Endothelial cell of umbilical vein (primary cell): Measurements from ENCODE around the gene AP4B1. TPM values are rescaled to one million over a fixed set of nuclear protein-coding genes. Genes with fewer than 3 reads are reported as not detected.

ENCODE experiments used
- BruUV-seq: library from RNA; stranded (reverse); fragments of 400-500 nt; replicated peaks from 2 replicates; lab custom pipeline; 2021; lab: Mats Ljungman, UMichigan
- CTCF ChIA-PET: fragments of 300-600, 350-600 bp; sonication (Branson Sonifier 250); formaldehyde crosslinking; loops from one replicate; lab custom pipeline; 2021; ENCODE audit warnings: antibody characterized with exemption, inconsistent platforms; lab: Charles Lee
- POLR2A ChIA-PET: fragments of 300-600, 350-600 bp; sonication (Branson Sonifier 250); formaldehyde crosslinking; loops from one replicate; lab custom pipeline; 2021; ENCODE audit warnings: antibody characterized with exemption, inconsistent platforms; lab: Charles Lee
- DNase-seq: peaks from one replicate; pipeline ENCODE4 v3.0.0-alpha.2; 2011; ENCODE audit warnings: low read depth, low spot score
- FAIRE-seq: peaks from 2 replicates; lab custom pipeline; 2011; peaks lifted over from hg19 to GRCh38; lab: Jason Lieb, UNC
- H2AFZ ChIP-seq: 2 replicates; pipeline ENCODE4 v1.6.0; 2012; ENCODE audit warnings: low read depth, low read length, control low read depth, inconsistent platforms
- H3K27ac ChIP-seq: 2 replicates; pipeline ENCODE4 v1.5.1; 2011; ENCODE audit warnings: low read depth, mild to moderate bottlenecking, control low read depth, low read length, moderate library complexity; ENCODE audit not compliant: insufficient read depth
- H3K27me3 ChIP-seq, 2 experiments: 2 replicates each; pipeline versions ENCODE4 v1.6.0 to v1.6.1; 2011; ENCODE audit warnings: low read length in 2 of 2, mixed read lengths in 1 of 2; ENCODE audit not compliant: control insufficient read depth in 2 of 2, insufficient read depth in 2 of 2
- H3K36me3 ChIP-seq, 2 experiments: 2 replicates in 1 of 2; 3 replicates in 1 of 2; pipeline ENCODE4 v1.5.1; 2011; ENCODE audit warnings: low read length in 2 of 2, mild to moderate bottlenecking in 1 of 2, moderate library complexity in 1 of 2; ENCODE audit not compliant: control insufficient read depth in 2 of 2, insufficient read depth in 2 of 2; ENCODE audit errors: extremely low read depth in 1 of 2
- H3K4me1 ChIP-seq: 3 replicates; pipeline ENCODE4 v1.5.1; 2011; ENCODE audit warnings: mild to moderate bottlenecking, low read length; ENCODE audit not compliant: control insufficient read depth, insufficient read depth; ENCODE audit errors: extremely low read depth
- H3K4me2 ChIP-seq: 2 replicates; pipeline ENCODE4 v1.6.1; 2011; ENCODE audit warnings: low read length, control low read depth, mixed read lengths; ENCODE audit not compliant: insufficient read depth
- H3K4me3 ChIP-seq, 3 experiments: fragments of 200-600 bp in 1 of 3; sonication (generic), shearing (Covaris generic) in 1 of 3; replicated peaks in 1 of 3; 2 replicates each; pipeline ENCODE4 v1.5.1; 2011 to 2016; ENCODE audit warnings: control low read depth in 3 of 3, low read length in 3 of 3, mild to moderate bottlenecking in 2 of 3, inconsistent platforms in 1 of 3, low read depth in 1 of 3, moderate library complexity in 1 of 3; ENCODE audit not compliant: insufficient read depth in 1 of 3
- H3K79me2 ChIP-seq: 2 replicates; pipeline ENCODE4 v1.6.0; 2012; ENCODE audit warnings: low read length, inconsistent platforms; ENCODE audit not compliant: control insufficient read depth, insufficient read depth
- H3K9ac ChIP-seq: replicated peaks from 2 replicates; pipeline ENCODE3; 2011; ENCODE audit warnings: low read length, control low read depth; ENCODE audit not compliant: insufficient read depth; ENCODE audit errors: extremely low read depth
- H3K9me1 ChIP-seq: replicated peaks from 3 replicates; pipeline ENCODE4 v1.6.0; 2011; ENCODE audit warnings: mild to moderate bottlenecking, low read length; ENCODE audit not compliant: control insufficient read depth, insufficient read depth; ENCODE audit errors: extremely low read depth
- H3K9me3 ChIP-seq: replicated peaks from 2 replicates; pipeline ENCODE4 v1.5.1; 2012; ENCODE audit warnings: low read length, inconsistent platforms; ENCODE audit not compliant: control insufficient read depth, insufficient read depth
- H4K20me1 ChIP-seq: replicated peaks from 2 replicates; pipeline ENCODE3; 2011; ENCODE audit warnings: mild to moderate bottlenecking, low read length; ENCODE audit not compliant: control insufficient read depth, insufficient read depth; ENCODE audit errors: extremely low read depth
- CTCF ChIP-seq, 2 donors: IDR thresholded peaks; 1 replicate in 1 of 2; 2 replicates in 1 of 2; pipeline ENCODE4 v1.5.1; 2011; ENCODE audit warnings: low read length in 2 of 2, mild to moderate bottlenecking in 2 of 2, moderate library complexity in 2 of 2, control low read depth in 1 of 2, inconsistent platforms in 1 of 2, low read depth in 1 of 2; ENCODE audit not compliant: insufficient read depth in 1 of 2; ENCODE audit errors: extremely low read depth in 1 of 2
- EZH2 ChIP-seq: IDR thresholded peaks from 2 replicates; pipeline ENCODE4 v1.6.1; 2012; ENCODE audit warnings: borderline replicate concordance, low read depth, mild to moderate bottlenecking, moderate library complexity, low read length, inconsistent platforms; ENCODE audit not compliant: severe bottlenecking
- GATA2 ChIP-seq: IDR thresholded peaks from 2 replicates; pipeline ENCODE4 v1.7.0; 2011; ENCODE audit warnings: low read depth, mild to moderate bottlenecking, moderate library complexity, mixed read lengths, low read length; ENCODE audit not compliant: insufficient read length, insufficient read depth
- JUN ChIP-seq: IDR thresholded peaks from 2 replicates; pipeline ENCODE4 v1.6.1; 2011; ENCODE audit warnings: borderline replicate concordance, low read depth; ENCODE audit not compliant: insufficient read length, insufficient read depth
- MYC ChIP-seq: IDR thresholded peaks from one replicate; pipeline ENCODE4 v1.6.1; 2011; ENCODE audit warnings: mild to moderate bottlenecking, low read depth, low read length
- POLR2A ChIP-seq: IDR thresholded peaks from 2 replicates; pipeline ENCODE4 v1.6.1; 2012; ENCODE audit warnings: low read depth, mild to moderate bottlenecking, control low read depth, low read length
- dilution Hi-C: fragments of 300-500 bp; cut with MboI; formaldehyde crosslinking; loops from one replicate; pipeline ENCODE4 v1.15.0; 2019; ENCODE audit warnings: low sequenced_read_pairs; ENCODE audit not compliant: extremely low pct_ligation_motif_present
- intact Hi-C: fragments of 100-400 bp; cut with micrococcal nuclease; formaldehyde crosslinking; loops from one replicate; pipeline ENCODE4 v1.10.0; 2022
- polyA plus RNA-seq, 4 experiments: library from polyadenylated mRNA; depleted of rRNA in 3 of 4; stranded (reverse) in 3 of 4; unstranded in 1 of 4; fragments of >200 nt; gene quantifications; 2 replicates each; pipeline versions ENCODE4 v1.2.1 to v1.2.3, GENCODE V29; 2011 to 2012; ENCODE audit warnings: missing spikeins in 1 of 4
- total RNA-seq: library from RNA; stranded (reverse); gene quantifications from 2 replicates; pipeline ENCODE4 v1.2.3, GENCODE V29; 2021

Gene AP4B1
- total and polyA plus RNA-seq, 2 donors (not counting 3 experiments of a cell fraction or from before 2014, with no cell fraction given), result 21.9 to 33.0 TPM

DNA sequence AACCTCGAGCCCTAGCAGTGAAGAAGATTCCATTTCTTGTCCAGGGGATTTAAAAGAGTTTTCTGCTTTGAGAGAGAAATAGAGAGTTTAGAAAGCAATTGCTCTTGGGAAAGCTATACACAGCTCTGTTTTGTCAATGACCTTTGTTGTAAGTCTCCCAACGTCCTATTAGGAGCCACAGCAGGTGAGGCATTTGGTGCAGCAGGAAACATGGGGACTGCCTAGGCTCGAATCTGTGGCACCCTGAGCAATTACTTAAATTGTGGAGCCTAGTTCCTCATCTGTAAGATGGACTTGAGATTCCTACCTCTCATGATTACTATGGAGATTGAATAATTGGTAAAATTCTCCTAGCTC lies 8.7 kb upstream of the AP4B1 start:
- CTCF ChIA-PET, result interaction anchor here (1.1 kb wide), 1 partner anchor 17 kb away, joined by 7 read pairs; no protein-coding TSS in a partner anchor
- Histone ChIP-seq H3K9me1 (no peaks in the 10 kb centered on the region), H3K4me2 (no peak overlapping the region), H3K79me2 (no peaks in the 10 kb centered on the region), H3K27ac (no peak overlapping the region), H2AFZ (no peak overlapping the region), H3K9ac (no peak overlapping the region), H4K20me1 (no peaks in the 10 kb centered on the region), H3K9me3 (no peaks in the 10 kb centered on the region), H3K27me3 (peaks cover 0 to under 1% of the 10 kb centered on the region in 2 experiments), H3K36me3 (peaks cover 2 to 4% of the 10 kb centered on the region in 2 experiments), H3K4me1 (no peaks in the 10 kb centered on the region), H3K4me3 (no peak overlapping the region)
- POLR2A ChIA-PET, result no interaction called here
- TF ChIP-seq EZH2 (no peak), CTCF (IDR thresholded peaks at IDR 0.05; ENCODE audit: extremely low read depth in 1 of 2, insufficient read depth in 1 of 2, low read depth in 1 of 2, low read length in 2 of 2) (no peak), JUN (no peak), MYC (no peak), POLR2A (no peak), GATA2 (no peak)
- DNase-seq (no peak), FAIRE-seq (no peak)
- intact Hi-C loops, result no loop called here
- no TSS peak for BruUV-seq
- dilution Hi-C loops, result no loop called here
